Neural cell (in vitro differentiated cells): ENCODE measurements around the gene KLF5.

ENCODE experiments used
- EP300 ChIP-seq: fragments of 450-650 bp; conservative IDR thresholded peaks from 2 replicates; pipeline ENCODE4 v1.6.1; 2014; ENCODE audit warnings: antibody characterized with exemption, mild to moderate bottlenecking, moderate library complexity; ENCODE audit not compliant: poor library complexity, severe bottlenecking
- MXI1 ChIP-seq: fragments of 450-650 bp; conservative IDR thresholded peaks from 2 replicates; pipeline ENCODE4 v1.6.1; 2014; ENCODE audit warnings: antibody characterized with exemption, mild to moderate bottlenecking; ENCODE audit not compliant: poor library complexity, severe bottlenecking
- POLR2AphosphoS5 ChIP-seq: IDR thresholded peaks from 2 replicates; pipeline ENCODE4 v1.6.1; 2012
- RAD21 ChIP-seq: fragments of 450-650 bp; conservative IDR thresholded peaks from 2 replicates; pipeline ENCODE4 v1.6.1; 2014; ENCODE audit warnings: antibody characterized with exemption, mild to moderate bottlenecking, moderate library complexity
- SMC3 ChIP-seq: fragments of 450-650 bp; conservative IDR thresholded peaks from 2 replicates; pipeline ENCODE4 v1.6.1; 2014; ENCODE audit warnings: antibody characterized with exemption, mild to moderate bottlenecking, moderate library complexity; ENCODE audit not compliant: poor library complexity
- TAF1 ChIP-seq: IDR thresholded peaks from 2 replicates; pipeline ENCODE4 v1.6.1; 2012; ENCODE audit warnings: low read depth
- TF ChIP-seq, protein P1 (sequence below): fragments of 450-650 bp; IDR thresholded peaks from 2 replicates; pipeline ENCODE4 v1.5.1; 2014; ENCODE audit warnings: antibody characterized with exemption, mild to moderate bottlenecking, moderate library complexity; ENCODE audit not compliant: poor library complexity, severe bottlenecking

DNA sequence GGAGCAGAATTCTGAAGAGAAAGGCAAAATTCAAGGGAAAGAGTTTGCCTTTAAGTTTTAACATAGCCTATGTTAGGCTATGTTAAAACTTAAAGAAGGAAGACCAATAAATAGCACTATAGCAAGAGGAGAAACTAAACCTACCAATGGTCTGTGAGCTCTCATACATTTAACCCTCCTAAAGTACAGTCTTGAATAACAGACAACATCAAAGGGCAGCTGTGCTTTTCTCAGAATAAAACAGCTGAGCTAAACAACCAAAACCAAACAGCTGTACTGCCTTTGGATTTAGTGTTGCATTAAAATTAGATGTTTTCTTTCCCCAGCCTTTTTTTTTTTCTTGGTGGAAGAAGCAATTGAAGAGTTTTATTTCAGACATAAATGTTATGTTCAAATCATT lies 34.0 kb downstream of the KLF5 start:
- TF ChIP-seq POLR2AphosphoS5: no peak
- TF ChIP-seq, protein P1, sequence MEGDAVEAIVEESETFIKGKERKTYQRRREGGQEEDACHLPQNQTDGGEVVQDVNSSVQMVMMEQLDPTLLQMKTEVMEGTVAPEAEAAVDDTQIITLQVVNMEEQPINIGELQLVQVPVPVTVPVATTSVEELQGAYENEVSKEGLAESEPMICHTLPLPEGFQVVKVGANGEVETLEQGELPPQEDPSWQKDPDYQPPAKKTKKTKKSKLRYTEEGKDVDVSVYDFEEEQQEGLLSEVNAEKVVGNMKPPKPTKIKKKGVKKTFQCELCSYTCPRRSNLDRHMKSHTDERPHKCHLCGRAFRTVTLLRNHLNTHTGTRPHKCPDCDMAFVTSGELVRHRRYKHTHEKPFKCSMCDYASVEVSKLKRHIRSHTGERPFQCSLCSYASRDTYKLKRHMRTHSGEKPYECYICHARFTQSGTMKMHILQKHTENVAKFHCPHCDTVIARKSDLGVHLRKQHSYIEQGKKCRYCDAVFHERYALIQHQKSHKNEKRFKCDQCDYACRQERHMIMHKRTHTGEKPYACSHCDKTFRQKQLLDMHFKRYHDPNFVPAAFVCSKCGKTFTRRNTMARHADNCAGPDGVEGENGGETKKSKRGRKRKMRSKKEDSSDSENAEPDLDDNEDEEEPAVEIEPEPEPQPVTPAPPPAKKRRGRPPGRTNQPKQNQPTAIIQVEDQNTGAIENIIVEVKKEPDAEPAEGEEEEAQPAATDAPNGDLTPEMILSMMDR: no peak
- TF ChIP-seq RAD21: no peak
- TF ChIP-seq SMC3: no peak
- TF ChIP-seq EP300: no peak
- no peak for TF ChIP-seq TAF1
- TF ChIP-seq MXI1: no peak
